ENCODE data around the gene FAT1.
"Not testable (repeated sequence)": the region's sequence is repeated elsewhere in the genome, so short reads cannot be mapped to it uniquely, and the experiment has no call there.

Gene FAT1

GRCh38 chr4:186759990-186760389, 36.3 kb upstream of the FAT1 start:
- Histone ChIP-seq H3K4me2 (ENCODE audit: low read depth, low read length) (no peak overlapping the region), H3K9me3 (replicated peaks; ENCODE audit: insufficient read depth, low read length) (no peaks in the 10 kb centered on the region), H3K4me1 (ENCODE audit: low read length) (no peaks in the 10 kb centered on the region), H3K4me3 (ENCODE audit: low read length) (no peak overlapping the region), H3K9ac (ENCODE audit: low read length) (no peak overlapping the region), H3K9me2 (replicated peaks; ENCODE audit: insufficient read depth, low read length) (no peaks in the 10 kb centered on the region), H3F3A (ENCODE audit: insufficient read depth, low read length) (no peaks in the 10 kb centered on the region), H3K36me3 (replicated peaks; ENCODE audit: insufficient read depth, low read length) (no peaks in the 10 kb centered on the region), H3K79me2 (ENCODE audit: low read length) (no peaks in the 10 kb centered on the region), H2AFZ (ENCODE audit: low read length) (no peak overlapping the region), H3K27ac (ENCODE audit: low read length) (no peak overlapping the region), H4K20me1 (ENCODE audit: insufficient read depth, low read length) (no peaks in the 10 kb centered on the region), H3K27me3 (replicated peaks; ENCODE audit: insufficient read depth, low read length) (no peaks in the 10 kb centered on the region)
- TF ChIP-seq CTCF (IDR thresholded peaks at IDR 0.05; ENCODE audit: low read length) (no peak), EZH2phosphoT487 (IDR thresholded peaks at IDR 0.05; ENCODE audit: low read length) (no peak), EZH2 (optimal IDR thresholded peaks at IDR 0.05; ENCODE audit: low read depth, low read length) (no peak)
- no peak for DNase-seq

GRCh38 chr4:186758929-186759682, 35.5 kb upstream of the FAT1 start:
- Histone ChIP-seq H3K79me2 (ENCODE audit: low read length) (no peaks in the 10 kb centered on the region), H3K9ac (ENCODE audit: low read length) (no peak overlapping the region), H2AFZ (ENCODE audit: low read length) (no peak overlapping the region), H3K4me1 (ENCODE audit: low read length) (no peaks in the 10 kb centered on the region), H4K20me1 (ENCODE audit: insufficient read depth, low read length) (no peaks in the 10 kb centered on the region), H3K27ac (ENCODE audit: low read length) (no peak overlapping the region), H3K4me3 (ENCODE audit: low read length) (no peak overlapping the region), H3K9me3 (replicated peaks; ENCODE audit: insufficient read depth, low read length) (no peaks in the 10 kb centered on the region), H3K27me3 (replicated peaks; ENCODE audit: insufficient read depth, low read length) (no peaks in the 10 kb centered on the region), H3K9me2 (replicated peaks; ENCODE audit: insufficient read depth, low read length) (no peaks in the 10 kb centered on the region), H3F3A (ENCODE audit: insufficient read depth, low read length) (no peaks in the 10 kb centered on the region), H3K4me2 (ENCODE audit: low read depth, low read length) (no peak overlapping the region), H3K36me3 (replicated peaks; ENCODE audit: insufficient read depth, low read length) (no peaks in the 10 kb centered on the region)
- DNase-seq = no peak
- TF ChIP-seq EZH2phosphoT487 (IDR thresholded peaks at IDR 0.05; ENCODE audit: low read length) (no peak), CTCF (IDR thresholded peaks at IDR 0.05; ENCODE audit: low read length) (no peak), EZH2 (optimal IDR thresholded peaks at IDR 0.05; ENCODE audit: low read depth, low read length) (no peak)

- Histone ChIP-seq H2AFZ (ENCODE audit: low read length) (no peak overlapping the region), H4K20me1 (ENCODE audit: insufficient read depth, low read length) (no peaks in the 10 kb centered on the region), H3F3A (ENCODE audit: insufficient read depth, low read length) (no peaks in the 10 kb centered on the region), H3K27me3 (replicated peaks; ENCODE audit: insufficient read depth, low read length) (no peaks in the 10 kb centered on the region), H3K4me1 (ENCODE audit: low read length) (no peaks in the 10 kb centered on the region), H3K9me2 (replicated peaks; ENCODE audit: insufficient read depth, low read length) (no peaks in the 10 kb centered on the region), H3K4me3 (ENCODE audit: low read length) (no peak overlapping the region), H3K27ac (ENCODE audit: low read length) (no peak overlapping the region), H3K79me2 (ENCODE audit: low read length) (no peaks in the 10 kb centered on the region), H3K4me2 (ENCODE audit: low read depth, low read length) (no peak overlapping the region), H3K9ac (ENCODE audit: low read length) (no peak overlapping the region), H3K36me3 (replicated peaks; ENCODE audit: insufficient read depth, low read length) (no peaks in the 10 kb centered on the region), H3K9me3 (replicated peaks; ENCODE audit: insufficient read depth, low read length) (no peaks in the 10 kb centered on the region)
- TF ChIP-seq EZH2phosphoT487 (IDR thresholded peaks at IDR 0.05; ENCODE audit: low read length) = no peak
- TF ChIP-seq EZH2 (optimal IDR thresholded peaks at IDR 0.05; ENCODE audit: low read depth, low read length) = no peak
- no peak for TF ChIP-seq CTCF (IDR thresholded peaks at IDR 0.05; ENCODE audit: low read length)
- no peak for DNase-seq
These were observed 34.2 kb upstream of the FAT1 start for GRCh38 chr4:186757696-186758355.

- H3K9me2 ChIP-seq (replicated peaks; ENCODE audit: insufficient read depth, low read length); H4K20me1 ChIP-seq (ENCODE audit: insufficient read depth, low read length); H3K79me2 ChIP-seq (ENCODE audit: low read length); H3K4me1 ChIP-seq (ENCODE audit: low read length); H3K36me3 ChIP-seq (replicated peaks; ENCODE audit: insufficient read depth, low read length); DNase-seq; H2AFZ ChIP-seq (ENCODE audit: low read length); H3K27ac ChIP-seq (ENCODE audit: low read length); H3K9me3 ChIP-seq (replicated peaks; ENCODE audit: insufficient read depth, low read length); H3K4me2 ChIP-seq (ENCODE audit: low read depth, low read length); H3K9ac ChIP-seq (ENCODE audit: low read length); H3F3A ChIP-seq (ENCODE audit: insufficient read depth, low read length); H3K4me3 ChIP-seq (ENCODE audit: low read length); H3K27me3 ChIP-seq (replicated peaks; ENCODE audit: insufficient read depth, low read length): not testable (repeated sequence)
These were observed 32.9 kb upstream of the FAT1 start for GRCh38 chr4:186756550-186756949.
